K562 (cell line): Measurements from ENCODE around the gene SIGLEC5. TPM values are rescaled to one million over a fixed set of nuclear protein-coding genes. Genes with fewer than 3 reads are reported as not detected.

ENCODE experiments used
- CBFA2T3 ChIP-seq: fragments of 450-650 bp; IDR thresholded peaks from 2 replicates; pipeline ENCODE4 v1.6.1; 2017
- CREM ChIP-seq: IDR thresholded peaks from 2 replicates; pipeline ENCODE4 v1.6.1; 2014; ENCODE audit warnings: antibody characterized with exemption, low read depth
- FOXK1 ChIP-seq: sonication (generic); formaldehyde crosslinking; IDR thresholded peaks from 2 replicates; pipeline ENCODE4 v1.8.0; 2022; ENCODE audit warnings: missing genetic modification reagents, mild to moderate bottlenecking, borderline replicate concordance
- GATA2 ChIP-seq: sonication (generic); formaldehyde crosslinking; IDR thresholded peaks from 2 replicates; pipeline ENCODE4 v1.4.0; 2020; ENCODE audit warnings: mild to moderate bottlenecking, missing genetic modification reagents
- HIVEP1 ChIP-seq: fragments of 250-450 bp; sonication (Bioruptor Pico); IDR thresholded peaks from 2 replicates; pipeline ENCODE4 v1.4.0; 2020; ENCODE audit warnings: mild to moderate bottlenecking
- MAFF ChIP-seq: IDR thresholded peaks from 2 replicates; pipeline ENCODE4 v1.6.1; 2012; ENCODE audit warnings: low read length, improper control_type of control experiment
- MIER1 ChIP-seq: fragments of 450-650 bp; IDR thresholded peaks from 2 replicates; pipeline ENCODE4 v1.6.1; 2016; ENCODE audit warnings: antibody characterized with exemption, mild to moderate bottlenecking, low read depth
- MNT ChIP-seq, 2 experiments: fragments of 450-650 bp; conservative IDR thresholded peaks; 2 replicates each; pipeline ENCODE4 v1.6.1; 2017; ENCODE audit warnings: mild to moderate bottlenecking in 2 of 2, moderate library complexity in 2 of 2
- NR2C1 ChIP-seq, 2 experiments: fragments of 450-650 bp; IDR thresholded peaks; 2 replicates each; pipeline ENCODE4 v1.6.1; 2017; ENCODE audit warnings: mild to moderate bottlenecking in 2 of 2, antibody characterized with exemption in 1 of 2, inconsistent platforms in 1 of 2, missing compliant biosample characterization in 1 of 2, missing genetic modification characterization in 1 of 2
- RNF2 ChIP-seq: sonication (generic); IDR thresholded peaks from 2 replicates; pipeline ENCODE4 v1.6.1; 2016
- SLC30A9 ChIP-seq: fragments of 250-450 bp; sonication (Bioruptor Pico); IDR thresholded peaks from 2 replicates; pipeline ENCODE4 v1.8.0; 2022; ENCODE audit warnings: mild to moderate bottlenecking, moderate library complexity
- SMAD4 ChIP-seq: fragments of 250-450 bp; sonication (Bioruptor Pico); conservative IDR thresholded peaks from 2 replicates; pipeline ENCODE4 v1.8.0; 2021; ENCODE audit warnings: inconsistent platforms, mild to moderate bottlenecking, moderate library complexity
- SP2 ChIP-seq: IDR thresholded peaks from 2 replicates; pipeline ENCODE4 v1.6.1; 2011; ENCODE audit warnings: mild to moderate bottlenecking, low read depth, low read length, moderate library complexity; ENCODE audit not compliant: poor library complexity, severe bottlenecking; ENCODE audit errors: extremely low read depth
- TBP ChIP-seq: optimal IDR thresholded peaks from 2 replicates; pipeline ENCODE3; 2011; ENCODE audit warnings: low read depth, low read length, improper control_type of control experiment
- TOE1 ChIP-seq, 2 experiments: fragments of 450-650 bp in 1 of 2; sonication (generic) in 1 of 2; formaldehyde crosslinking in 1 of 2; IDR thresholded peaks; 2 replicates each; pipeline versions ENCODE4 v1.7.1 to v1.8.0; 2016 to 2022; ENCODE audit warnings: borderline replicate concordance in 2 of 2, mild to moderate bottlenecking in 2 of 2, antibody characterized with exemption in 1 of 2, inconsistent platforms in 1 of 2, low read depth in 1 of 2, missing genetic modification reagents in 1 of 2, moderate library complexity in 1 of 2
- WHSC1 ChIP-seq: IDR thresholded peaks from one replicate; pipeline ENCODE4 v1.6.1; 2012; ENCODE audit warnings: low read length, control low read depth, inconsistent platforms
- ZBTB26 ChIP-seq: fragments of 450-650 bp; formaldehyde crosslinking; IDR thresholded peaks from 2 replicates; pipeline ENCODE4 v1.4.0; 2022; ENCODE audit warnings: missing genetic modification characterization
- ZFP1 ChIP-seq: fragments of 450-650 bp; formaldehyde crosslinking; IDR thresholded peaks from 2 replicates; pipeline ENCODE4 v1.4.0; 2020; ENCODE audit warnings: mild to moderate bottlenecking, mixed read lengths
- ZNF12 ChIP-seq: sonication (generic); formaldehyde crosslinking; IDR thresholded peaks from 2 replicates; pipeline ENCODE4 v1.4.0; 2020; ENCODE audit warnings: mild to moderate bottlenecking, missing genetic modification reagents
- ZNF699 ChIP-seq: fragments of 250-450 bp; sonication (Bioruptor Pico); IDR thresholded peaks from 2 replicates; pipeline ENCODE4 v1.8.0; 2021; ENCODE audit warnings: mild to moderate bottlenecking, moderate library complexity; ENCODE audit not compliant: insufficient replicate concordance
- polyA plus RNA-seq, 8 experiments: library from polyadenylated mRNA; depleted of rRNA in 4 of 8; stranded (reverse) in 5 of 8; unstranded in 3 of 8; fragments of >200 nt; fragmentation: Nextera tagmentation in 2 of 8; fragmentation: Illumina TruSeq in 1 of 8; extraction: Ambion mirVana in 2 of 8; extraction: Trizol in 1 of 8; gene quantifications; 2 replicates each; pipeline versions ENCODE4 v1.2.1 to v1.2.3, GENCODE V29; 2011 to 2014; ENCODE audit warnings: inconsistent platforms in 1 of 8, missing spikeins in 1 of 8
- total RNA-seq, 7 experiments: library from RNA; depleted of rRNA in 6 of 7; stranded (reverse); fragments of >200 nt in 6 of 7; fragmentation: Illumina TruSeq in 2 of 7; extraction: Trizol in 2 of 7; gene quantifications; 2 replicates each; pipeline versions ENCODE4 v1.2.1 to v1.2.3, GENCODE V29; 2011 to 2021; ENCODE audit warnings: low replicate concordance in 1 of 7
- TF ChIP-seq, protein P1 (sequence below): fragments of 200-400 bp; formaldehyde crosslinking; IDR thresholded peaks from 2 replicates; pipeline ENCODE4 v1.6.1; 2017; ENCODE audit warnings: mild to moderate bottlenecking, low read depth, low read length, moderate library complexity
- TF ChIP-seq, protein P2 (sequence below): fragments of 450-650 bp; IDR thresholded peaks from 2 replicates; pipeline ENCODE4 v1.6.1; 2017; ENCODE audit warnings: mild to moderate bottlenecking, moderate library complexity

SIGLEC5 gene
- total and polyA plus RNA-seq, 9 of the 15 experiments (the other 6 are each of a cell fraction or from before 2014, with no cell fraction given): 0.14 TPM; not detected in 8

- TF ChIP-seq HIVEP1 (CRISPR knock-in tag) (no peak), RNF2 (no peak), ZNF12 (CRISPR knock-in tag) (no peak), SLC30A9 (CRISPR knock-in tag) (no peak), SMAD4 (CRISPR knock-in tag) (no peak), MAFF (no peak), FOXK1 (CRISPR knock-in tag) (no peak), TBP (peak; percentile 60), SP2 (peak; percentile 33), MIER1 (no peak), CREM (peak; percentile 83), WHSC1 (no peak), CBFA2T3 (no peak), NR2C1 (IDR thresholded peaks at IDR 0.05) (peak; percentile 92), NR2C1 (tag; IDR thresholded peaks at IDR 0.05) (peak; percentile 94), MNT (conservative IDR thresholded peaks at IDR 0.05) (peak in 1 of 2 experiments; percentile 61; a peak in 2 of 4 replicates), GATA2 (CRISPR knock-in tag) (no peak), ZFP1 (CRISPR knock-in tag) (no peak), ZNF699 (no peak), TOE1 (IDR thresholded peaks at IDR 0.05; ENCODE audit: borderline replicate concordance) (no peak), TOE1 (CRISPR knock-in tag; IDR thresholded peaks at IDR 0.05; ENCODE audit: borderline replicate concordance, low read depth) (no peak), ZBTB26 (no peak)
- TF ChIP-seq, protein P1, sequence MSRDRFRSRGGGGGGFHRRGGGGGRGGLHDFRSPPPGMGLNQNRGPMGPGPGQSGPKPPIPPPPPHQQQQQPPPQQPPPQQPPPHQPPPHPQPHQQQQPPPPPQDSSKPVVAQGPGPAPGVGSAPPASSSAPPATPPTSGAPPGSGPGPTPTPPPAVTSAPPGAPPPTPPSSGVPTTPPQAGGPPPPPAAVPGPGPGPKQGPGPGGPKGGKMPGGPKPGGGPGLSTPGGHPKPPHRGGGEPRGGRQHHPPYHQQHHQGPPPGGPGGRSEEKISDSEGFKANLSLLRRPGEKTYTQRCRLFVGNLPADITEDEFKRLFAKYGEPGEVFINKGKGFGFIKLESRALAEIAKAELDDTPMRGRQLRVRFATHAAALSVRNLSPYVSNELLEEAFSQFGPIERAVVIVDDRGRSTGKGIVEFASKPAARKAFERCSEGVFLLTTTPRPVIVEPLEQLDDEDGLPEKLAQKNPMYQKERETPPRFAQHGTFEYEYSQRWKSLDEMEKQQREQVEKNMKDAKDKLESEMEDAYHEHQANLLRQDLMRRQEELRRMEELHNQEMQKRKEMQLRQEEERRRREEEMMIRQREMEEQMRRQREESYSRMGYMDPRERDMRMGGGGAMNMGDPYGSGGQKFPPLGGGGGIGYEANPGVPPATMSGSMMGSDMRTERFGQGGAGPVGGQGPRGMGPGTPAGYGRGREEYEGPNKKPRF: no peak
- TF ChIP-seq, protein P2, sequence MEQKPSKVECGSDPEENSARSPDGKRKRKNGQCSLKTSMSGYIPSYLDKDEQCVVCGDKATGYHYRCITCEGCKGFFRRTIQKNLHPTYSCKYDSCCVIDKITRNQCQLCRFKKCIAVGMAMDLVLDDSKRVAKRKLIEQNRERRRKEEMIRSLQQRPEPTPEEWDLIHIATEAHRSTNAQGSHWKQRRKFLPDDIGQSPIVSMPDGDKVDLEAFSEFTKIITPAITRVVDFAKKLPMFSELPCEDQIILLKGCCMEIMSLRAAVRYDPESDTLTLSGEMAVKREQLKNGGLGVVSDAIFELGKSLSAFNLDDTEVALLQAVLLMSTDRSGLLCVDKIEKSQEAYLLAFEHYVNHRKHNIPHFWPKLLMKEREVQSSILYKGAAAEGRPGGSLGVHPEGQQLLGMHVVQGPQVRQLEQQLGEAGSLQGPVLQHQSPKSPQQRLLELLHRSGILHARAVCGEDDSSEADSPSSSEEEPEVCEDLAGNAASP: no peak
These were observed 59.1 kb downstream of the SIGLEC5 start, which contains the start of gene ZNF175 (continued) for GRCh38 chr19:51570962-51571575.
